Measurements from ENCODE around the gene LSMEM2. TPM values are rescaled to one million over a fixed set of nuclear protein-coding genes. Genes with fewer than 3 reads are reported as not detected.
A peak's percentile ranks its signal among the peaks of the same experiment; 100 is the strongest.

The LSMEM2 gene
- total RNA-seq, 1 donor from 2014 or later, result 0.18 TPM

DNA sequence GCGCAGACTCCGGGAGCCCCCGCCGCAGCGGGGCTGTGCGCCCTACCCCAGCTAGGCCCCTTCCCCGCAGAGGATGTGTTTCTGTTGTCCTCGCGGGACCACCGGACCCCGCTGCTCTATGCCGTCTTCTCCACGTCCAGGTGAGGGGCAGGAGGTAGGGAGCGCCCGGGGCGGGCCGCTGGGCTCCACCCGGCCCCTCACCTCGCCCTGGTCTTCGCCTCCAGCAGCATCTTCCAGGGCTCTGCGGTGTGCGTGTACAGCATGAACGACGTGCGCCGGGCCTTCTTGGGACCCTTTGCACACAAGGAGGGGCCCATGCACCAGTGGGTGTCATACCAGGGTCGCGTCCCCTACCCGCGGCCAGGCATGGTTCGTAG is 5.2 kb upstream of the LSMEM2 start:
- Mint-ChIP-seq H3K27ac (ENCODE audit: unreplicated experiment) (no peak overlapping the region), H3K27me3 (ENCODE audit: unreplicated experiment) (peaks cover 25% of the 10 kb centered on the region), H3K4me1 (ENCODE audit: unreplicated experiment) (peaks cover 16% of the 10 kb centered on the region), H3K36me3 (ENCODE audit: low read depth, unreplicated experiment) (peaks cover under 1% of the 10 kb centered on the region), H3K9me3 (ENCODE audit: unreplicated experiment) (no peaks in the 10 kb centered on the region), H3K4me3 (ENCODE audit: unreplicated experiment) (no peak overlapping the region)
- DNase-seq (ENCODE audit: low spot score), result no peak
- TF ChIP-seq, protein P1, sequence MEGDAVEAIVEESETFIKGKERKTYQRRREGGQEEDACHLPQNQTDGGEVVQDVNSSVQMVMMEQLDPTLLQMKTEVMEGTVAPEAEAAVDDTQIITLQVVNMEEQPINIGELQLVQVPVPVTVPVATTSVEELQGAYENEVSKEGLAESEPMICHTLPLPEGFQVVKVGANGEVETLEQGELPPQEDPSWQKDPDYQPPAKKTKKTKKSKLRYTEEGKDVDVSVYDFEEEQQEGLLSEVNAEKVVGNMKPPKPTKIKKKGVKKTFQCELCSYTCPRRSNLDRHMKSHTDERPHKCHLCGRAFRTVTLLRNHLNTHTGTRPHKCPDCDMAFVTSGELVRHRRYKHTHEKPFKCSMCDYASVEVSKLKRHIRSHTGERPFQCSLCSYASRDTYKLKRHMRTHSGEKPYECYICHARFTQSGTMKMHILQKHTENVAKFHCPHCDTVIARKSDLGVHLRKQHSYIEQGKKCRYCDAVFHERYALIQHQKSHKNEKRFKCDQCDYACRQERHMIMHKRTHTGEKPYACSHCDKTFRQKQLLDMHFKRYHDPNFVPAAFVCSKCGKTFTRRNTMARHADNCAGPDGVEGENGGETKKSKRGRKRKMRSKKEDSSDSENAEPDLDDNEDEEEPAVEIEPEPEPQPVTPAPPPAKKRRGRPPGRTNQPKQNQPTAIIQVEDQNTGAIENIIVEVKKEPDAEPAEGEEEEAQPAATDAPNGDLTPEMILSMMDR (IDR thresholded peaks at IDR 0.05; ENCODE audit: unreplicated experiment), result no peak

DNA sequence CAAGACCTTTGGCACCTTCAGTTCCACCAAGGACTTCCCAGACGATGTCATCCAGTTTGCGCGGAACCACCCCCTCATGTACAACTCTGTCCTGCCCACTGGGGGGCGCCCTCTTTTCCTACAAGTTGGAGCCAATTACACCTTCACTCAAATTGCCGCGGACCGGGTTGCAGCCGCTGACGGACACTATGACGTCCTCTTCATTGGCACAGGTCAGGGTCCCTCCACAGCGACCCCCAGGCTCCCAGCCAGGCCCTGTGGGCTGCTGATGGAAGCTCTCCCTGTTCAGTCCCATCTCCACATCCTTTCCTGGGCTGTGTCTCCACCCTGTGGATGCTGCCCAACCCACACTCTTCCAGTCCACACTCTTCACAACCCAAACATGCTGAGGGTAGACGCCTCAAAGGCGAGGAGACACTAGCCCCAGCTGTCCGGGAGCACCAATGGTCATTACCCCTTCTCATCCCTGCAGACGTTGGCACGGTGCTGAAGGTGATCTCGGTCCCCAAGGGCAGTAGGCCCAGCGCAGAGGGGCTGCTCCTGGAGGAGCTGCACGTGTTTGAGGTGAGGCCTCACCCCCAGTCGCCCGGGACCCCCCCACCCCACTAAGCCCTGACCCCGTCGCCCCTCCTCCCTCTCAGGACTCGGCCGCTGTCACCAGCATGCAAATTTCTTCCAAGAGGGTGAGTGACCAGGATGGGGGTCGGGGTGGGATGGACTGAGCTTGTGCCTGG is 4.3 kb upstream of the LSMEM2 start:
- H3K4me1 Mint-ChIP-seq (ENCODE audit: unreplicated experiment), result peaks cover 16% of the 10 kb centered on the region
- peak; percentile 74 for DNase-seq (ENCODE audit: low spot score)
- H3K27me3 Mint-ChIP-seq (ENCODE audit: unreplicated experiment), result peaks cover 21% of the 10 kb centered on the region
- H3K9me3 Mint-ChIP-seq (ENCODE audit: unreplicated experiment), result no peaks in the 10 kb centered on the region
- TF ChIP-seq, protein P1 (IDR thresholded peaks at IDR 0.05; ENCODE audit: unreplicated experiment), result peak; percentile 93
- H3K4me3 Mint-ChIP-seq (ENCODE audit: unreplicated experiment), result peak overlapping the region; percentile 56
- peak overlapping the region; percentile 52 for H3K27ac Mint-ChIP-seq (ENCODE audit: unreplicated experiment)
- H3K36me3 Mint-ChIP-seq (ENCODE audit: low read depth, unreplicated experiment), result no peaks in the 10 kb centered on the region

GRCh38 chr3:50275141-50275995 is 3.5 kb upstream of the LSMEM2 start:
- DNase-seq (ENCODE audit: low spot score), result no peak
- Mint-ChIP-seq H3K36me3 (ENCODE audit: low read depth, unreplicated experiment) (no peaks in the 10 kb centered on the region), H3K4me3 (ENCODE audit: unreplicated experiment) (peak overlapping the region; percentile 25), H3K27me3 (ENCODE audit: unreplicated experiment) (peaks cover 19% of the 10 kb centered on the region), H3K27ac (ENCODE audit: unreplicated experiment) (peak overlapping the region; percentile 42), H3K4me1 (ENCODE audit: unreplicated experiment) (peaks cover 16% of the 10 kb centered on the region), H3K9me3 (ENCODE audit: unreplicated experiment) (no peaks in the 10 kb centered on the region)
- TF ChIP-seq, protein P1 (IDR thresholded peaks at IDR 0.05; ENCODE audit: unreplicated experiment), result no peak

GRCh38 chr3:50275996-50276761 is 2.7 kb upstream of the LSMEM2 start:
- Mint-ChIP-seq H3K4me1 (ENCODE audit: unreplicated experiment) (peaks cover 16% of the 10 kb centered on the region), H3K4me3 (ENCODE audit: unreplicated experiment) (peak overlapping the region; percentile 69), H3K27ac (ENCODE audit: unreplicated experiment) (no peak overlapping the region), H3K9me3 (ENCODE audit: unreplicated experiment) (no peaks in the 10 kb centered on the region), H3K36me3 (ENCODE audit: low read depth, unreplicated experiment) (no peaks in the 10 kb centered on the region), H3K27me3 (ENCODE audit: unreplicated experiment) (peaks cover 19% of the 10 kb centered on the region)
- no peak for DNase-seq (ENCODE audit: low spot score)
- TF ChIP-seq, protein P1 (IDR thresholded peaks at IDR 0.05; ENCODE audit: unreplicated experiment), result no peak

Data from endothelial cell (in vitro differentiated cells).